ENCODE data around the gene MFSD6L.

DNA sequence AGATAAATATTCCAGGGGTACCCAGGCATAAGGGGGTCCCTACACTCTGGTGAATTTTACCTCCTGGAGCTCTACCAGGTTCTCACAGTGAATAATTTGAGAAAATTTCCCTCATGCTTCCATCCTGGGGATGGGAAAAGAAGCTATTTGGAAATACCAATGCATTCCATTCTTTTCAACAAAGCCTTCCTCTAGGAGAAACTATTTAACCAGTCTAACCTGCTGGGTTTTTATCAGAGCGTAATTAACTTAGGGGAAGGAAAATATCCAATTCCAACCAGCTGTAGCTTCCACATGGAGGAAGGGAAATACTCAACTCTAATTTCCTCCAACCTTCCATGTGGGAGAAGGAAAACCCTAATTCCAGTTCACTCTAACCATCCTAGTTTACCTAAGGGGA lies 17.0 kb downstream of the MFSD6L start:
- TF ChIP-seq, protein P1, sequence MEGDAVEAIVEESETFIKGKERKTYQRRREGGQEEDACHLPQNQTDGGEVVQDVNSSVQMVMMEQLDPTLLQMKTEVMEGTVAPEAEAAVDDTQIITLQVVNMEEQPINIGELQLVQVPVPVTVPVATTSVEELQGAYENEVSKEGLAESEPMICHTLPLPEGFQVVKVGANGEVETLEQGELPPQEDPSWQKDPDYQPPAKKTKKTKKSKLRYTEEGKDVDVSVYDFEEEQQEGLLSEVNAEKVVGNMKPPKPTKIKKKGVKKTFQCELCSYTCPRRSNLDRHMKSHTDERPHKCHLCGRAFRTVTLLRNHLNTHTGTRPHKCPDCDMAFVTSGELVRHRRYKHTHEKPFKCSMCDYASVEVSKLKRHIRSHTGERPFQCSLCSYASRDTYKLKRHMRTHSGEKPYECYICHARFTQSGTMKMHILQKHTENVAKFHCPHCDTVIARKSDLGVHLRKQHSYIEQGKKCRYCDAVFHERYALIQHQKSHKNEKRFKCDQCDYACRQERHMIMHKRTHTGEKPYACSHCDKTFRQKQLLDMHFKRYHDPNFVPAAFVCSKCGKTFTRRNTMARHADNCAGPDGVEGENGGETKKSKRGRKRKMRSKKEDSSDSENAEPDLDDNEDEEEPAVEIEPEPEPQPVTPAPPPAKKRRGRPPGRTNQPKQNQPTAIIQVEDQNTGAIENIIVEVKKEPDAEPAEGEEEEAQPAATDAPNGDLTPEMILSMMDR (IDR thresholded peaks at IDR 0.05): no peak
- no peak for TF ChIP-seq POLR2A (IDR thresholded peaks at IDR 0.05)
